GM19324 (cell line): ENCODE measurements around the gene LRRC47.

ENCODE experiments used
- ATAC-seq: cut with Tn5 transposase; IDR thresholded peaks from one replicate; pipeline ENCODE4 v1.9.1; 2021; ENCODE audit warnings: mild to moderate bottlenecking, moderate library complexity; ENCODE audit not compliant: unreplicated experiment, low FRiP score

LRRC47 gene

DNA sequence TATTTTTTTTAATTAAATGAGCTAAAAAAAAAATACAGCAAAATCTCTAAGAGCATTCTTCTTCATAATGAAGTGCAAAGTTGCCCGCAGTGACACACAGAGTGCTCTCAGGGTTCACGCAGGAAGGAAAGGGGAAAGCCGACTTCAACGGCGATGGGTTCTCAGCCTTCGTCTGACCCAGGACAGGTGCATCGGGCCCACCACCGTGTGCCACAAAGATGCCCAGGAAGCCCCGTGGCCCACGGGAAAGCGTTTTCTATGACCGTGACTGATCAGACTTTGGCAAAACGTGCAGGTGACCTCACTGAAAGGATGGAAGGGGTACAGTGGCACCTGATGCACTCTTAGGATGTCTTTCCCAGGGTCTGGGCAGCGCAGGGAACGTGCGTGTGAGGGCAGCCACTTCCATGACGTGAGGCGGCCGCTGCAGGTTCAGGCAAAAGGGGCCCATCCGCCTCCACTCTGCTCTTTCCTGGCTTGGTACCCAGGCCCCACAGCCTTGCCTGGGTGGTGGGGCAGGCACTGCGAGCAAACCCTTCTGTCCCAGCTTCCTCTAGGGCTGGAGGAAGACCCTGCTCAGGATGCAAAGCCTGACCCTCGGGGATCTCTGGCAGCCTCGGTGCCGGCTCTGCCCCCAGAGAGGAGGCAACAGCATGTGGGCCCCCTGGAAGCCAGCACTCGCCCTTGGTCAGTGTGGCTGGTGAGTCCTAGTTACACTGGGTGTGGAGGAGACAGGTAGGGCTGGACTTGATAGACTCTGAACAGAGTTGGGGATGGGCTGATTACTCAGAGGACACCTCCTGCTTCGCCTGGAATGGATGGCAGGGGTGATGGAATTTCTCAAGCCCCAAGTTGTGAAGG is 8.3 kb downstream of the LRRC47 start:
- no peak for ATAC-seq

DNA sequence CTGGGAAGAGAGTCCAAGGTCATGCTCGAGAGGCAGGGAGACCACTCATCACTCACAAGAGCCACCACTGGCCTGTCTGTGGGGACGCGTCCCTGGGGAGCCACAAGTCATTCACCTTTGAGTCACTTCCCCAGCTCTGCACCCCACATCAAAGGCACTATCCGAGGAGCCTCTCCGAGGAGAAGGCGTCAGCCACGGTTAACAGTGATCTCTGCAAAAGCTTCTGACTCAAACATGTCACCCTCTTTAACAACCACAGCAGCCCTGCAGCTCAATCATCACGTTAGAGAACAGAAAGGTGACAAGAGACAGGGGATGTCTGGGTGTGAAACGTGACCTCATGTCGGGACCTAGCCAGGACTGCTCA is 9.0 kb downstream of the LRRC47 start:
- ATAC-seq: no peak

DNA sequence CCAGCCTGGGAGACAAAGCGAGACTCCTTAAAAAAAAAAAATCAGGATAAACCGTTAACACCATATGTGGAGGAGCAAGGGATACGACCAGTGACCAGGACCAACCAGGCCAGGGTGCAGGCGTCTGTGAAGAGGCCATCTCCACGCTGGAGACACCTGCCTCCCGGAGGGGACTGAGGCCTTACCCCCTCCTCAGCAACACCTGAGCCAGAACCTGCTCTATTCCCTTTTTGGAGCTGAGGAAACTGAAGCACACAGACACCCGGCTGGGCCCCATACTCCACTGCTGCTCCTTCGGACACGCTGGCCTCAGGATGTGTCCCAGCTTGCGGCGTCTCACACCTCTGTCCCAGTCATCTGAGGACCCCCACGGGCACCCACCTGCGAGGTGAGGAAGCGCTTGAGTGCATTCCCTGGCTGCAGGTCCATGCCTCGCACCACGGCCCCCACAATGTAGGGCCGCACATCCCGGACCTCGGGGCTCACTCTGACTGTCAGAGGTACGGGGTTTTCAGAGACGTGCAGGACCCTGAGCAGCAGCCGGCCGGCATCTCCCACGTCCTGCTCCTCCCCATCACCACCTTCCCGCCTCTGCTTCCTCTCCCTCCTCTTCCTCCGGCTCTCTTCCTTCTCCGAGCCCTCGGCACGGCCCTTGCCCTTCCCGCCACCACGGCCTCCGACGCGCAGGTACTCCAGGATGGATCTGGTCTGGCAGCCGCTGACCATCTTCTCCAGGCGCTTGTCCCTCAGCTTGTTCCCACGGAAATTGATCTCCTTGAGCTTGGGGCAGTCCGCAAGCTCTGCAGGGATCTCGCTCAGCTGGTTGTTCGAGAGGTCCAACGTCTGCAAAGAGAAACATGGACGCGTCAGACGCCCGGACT is 9.6 kb downstream of the LRRC47 start:
- ATAC-seq: no peak

DNA sequence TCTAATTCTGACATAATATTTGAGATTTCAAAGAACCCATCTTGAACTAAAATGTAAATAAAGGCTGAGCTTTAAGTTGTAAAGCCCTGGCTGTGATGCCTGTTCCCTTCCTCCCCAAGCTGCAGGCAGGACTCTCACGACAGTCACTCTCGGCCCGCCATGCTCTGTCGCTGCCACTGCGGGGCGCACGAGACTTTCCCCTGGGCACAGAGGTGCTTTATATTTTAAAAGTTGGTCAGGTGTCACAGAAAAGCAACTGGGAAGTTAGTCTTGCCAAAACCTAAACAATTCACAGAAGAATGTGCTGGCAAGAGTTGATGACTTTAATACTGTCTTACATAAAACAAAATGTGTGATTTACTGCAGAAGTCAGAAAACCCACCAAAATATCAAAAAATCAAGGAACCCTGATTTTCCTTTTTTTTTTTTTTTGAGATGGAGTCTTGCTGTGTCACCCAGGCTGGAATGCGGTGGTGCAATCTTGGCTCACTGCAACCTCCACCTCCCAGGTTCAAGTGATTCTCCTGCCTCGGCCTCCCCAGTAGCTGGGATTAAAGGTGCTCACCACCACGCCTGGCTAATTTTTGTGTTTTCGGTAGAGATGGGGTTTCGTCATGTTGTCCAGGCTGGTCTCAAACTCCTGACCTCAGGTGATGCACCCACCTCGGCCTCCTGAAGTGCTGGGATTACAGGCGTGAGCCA is 10.7 kb downstream of the LRRC47 start:
- no peak for ATAC-seq

DNA sequence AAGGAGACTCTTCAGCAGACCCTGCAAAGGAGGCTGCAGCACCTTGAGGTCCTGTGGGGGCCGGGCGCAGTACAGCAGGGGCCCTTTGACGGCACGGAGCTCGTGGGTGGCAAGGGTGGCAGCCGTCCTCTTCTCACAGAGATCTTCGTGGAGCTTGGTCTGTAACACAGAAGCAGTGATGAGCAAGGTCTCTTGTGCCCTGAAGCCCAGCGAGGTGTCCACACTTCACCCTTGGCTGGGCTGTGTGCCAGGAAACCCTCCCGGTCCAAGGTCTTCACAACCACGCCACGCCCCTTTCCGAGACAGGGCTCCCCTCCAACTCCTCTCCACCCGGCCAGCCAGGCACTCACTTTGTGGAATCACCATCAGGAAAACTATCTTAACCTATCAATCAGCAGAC is 11.3 kb downstream of the LRRC47 start:
- no peak for ATAC-seq

DNA sequence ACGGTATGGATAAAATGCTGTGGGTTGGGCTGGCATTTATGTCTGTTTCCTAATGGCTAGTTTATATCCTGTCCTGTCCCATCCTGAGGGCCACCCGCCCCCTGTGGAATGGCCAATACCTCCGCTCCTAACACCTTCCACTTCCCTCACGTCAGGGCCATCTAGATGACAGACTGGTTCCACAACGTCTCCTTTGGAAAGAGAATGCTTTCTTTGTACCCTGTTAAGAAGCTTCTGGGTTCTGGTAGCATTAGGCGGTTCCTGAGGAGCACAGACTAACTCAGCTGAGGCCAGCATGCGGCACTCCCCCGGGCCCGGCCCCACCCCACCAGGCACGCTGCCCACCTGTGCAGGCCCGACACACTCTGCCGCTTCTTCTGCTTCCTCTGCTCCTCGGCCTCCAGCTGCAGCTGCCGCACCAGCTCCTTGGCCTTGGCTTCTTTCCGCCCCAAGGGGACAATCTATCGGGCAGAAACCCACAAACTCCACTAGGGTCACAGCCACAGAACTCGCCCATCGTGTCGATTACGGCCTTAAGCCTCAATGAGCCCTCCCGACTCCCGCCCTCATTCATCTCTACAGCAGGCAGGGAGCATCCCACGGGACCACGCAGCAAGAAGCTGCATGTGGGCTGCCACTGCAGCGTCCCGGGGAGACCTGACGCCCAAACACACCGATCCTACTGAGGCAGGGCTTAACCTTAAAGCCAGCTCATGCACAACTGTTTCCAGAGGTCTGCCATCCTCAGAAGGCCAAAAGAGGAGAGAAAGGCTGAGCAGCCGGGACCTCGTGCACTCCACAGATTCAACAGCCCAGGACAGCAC is 12.4 kb downstream of the LRRC47 start:
- ATAC-seq: no peak

DNA sequence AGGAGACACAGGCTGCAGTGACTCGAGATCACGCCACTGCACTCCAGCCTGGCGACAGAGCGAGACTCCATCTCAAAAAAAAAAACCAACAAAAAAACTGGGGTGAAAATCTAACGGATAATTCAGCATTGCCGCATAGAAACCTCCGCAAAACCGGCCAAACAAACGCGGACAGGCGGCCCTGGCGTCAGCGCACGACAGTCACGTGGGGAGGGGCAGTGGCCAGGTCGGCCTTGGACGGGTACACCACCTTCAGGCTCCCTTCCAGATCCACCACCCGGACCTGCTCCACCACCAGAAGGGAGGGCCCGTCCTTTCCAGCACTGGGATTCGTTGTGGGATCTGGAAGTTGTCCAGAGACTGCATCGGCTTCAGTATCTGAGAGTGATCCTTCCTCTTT is 15.4 kb downstream of the LRRC47 start:
- no peak for ATAC-seq

DNA sequence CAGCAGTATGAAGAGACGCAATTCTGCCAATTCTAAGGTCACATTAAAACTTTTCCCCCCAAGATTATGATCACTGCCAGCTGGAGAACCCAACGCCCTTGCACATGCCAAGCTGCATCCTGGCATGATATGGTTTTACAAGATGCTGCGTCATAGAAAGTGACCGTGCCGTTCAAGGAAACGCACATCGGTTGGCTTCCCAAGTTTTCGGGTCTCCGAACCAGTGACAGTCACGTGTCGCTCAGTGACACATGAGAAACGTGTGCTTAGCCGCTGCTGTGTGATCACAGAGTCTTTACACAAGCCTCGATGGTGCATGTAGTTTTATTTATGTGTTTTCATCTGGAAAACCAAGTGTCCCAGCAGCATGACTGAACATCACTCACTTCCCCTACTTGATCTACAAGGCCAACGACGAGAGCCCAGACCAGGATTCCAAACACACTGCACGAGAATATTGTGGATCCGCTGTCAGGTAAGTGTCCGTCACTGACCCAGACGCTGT is 16.3 kb downstream of the LRRC47 start:
- ATAC-seq: no peak

DNA sequence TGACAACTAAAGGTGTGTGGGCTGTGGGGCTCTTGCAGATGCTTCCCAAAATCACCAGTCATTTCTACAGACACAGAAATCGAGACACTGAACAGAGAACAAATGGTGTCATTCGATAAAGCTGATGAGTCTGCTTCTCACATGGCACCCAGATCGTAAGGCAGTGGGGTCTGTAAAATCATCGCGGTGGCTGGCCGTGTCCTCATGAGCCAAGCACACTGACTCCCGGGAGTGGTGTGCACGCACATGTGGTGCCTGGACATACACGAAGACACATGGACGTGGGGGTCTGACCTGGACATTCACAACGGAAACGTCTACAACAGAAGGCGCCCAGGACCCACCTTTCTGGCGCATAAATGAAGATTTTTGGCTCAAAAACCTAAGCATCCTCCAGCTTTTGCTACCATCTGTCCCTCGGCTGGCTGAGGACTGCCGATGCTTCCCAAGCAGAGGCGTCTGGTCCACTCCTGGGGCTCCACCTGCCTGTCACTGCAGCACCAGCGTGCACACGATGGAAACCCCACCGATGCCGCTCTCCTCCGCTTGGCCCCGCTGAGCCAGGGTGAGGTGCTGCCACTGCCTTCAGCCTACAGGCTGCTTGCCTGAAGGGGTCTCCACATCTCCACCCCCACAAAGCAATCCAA is 16.9 kb downstream of the LRRC47 start:
- ATAC-seq: no peak

DNA sequence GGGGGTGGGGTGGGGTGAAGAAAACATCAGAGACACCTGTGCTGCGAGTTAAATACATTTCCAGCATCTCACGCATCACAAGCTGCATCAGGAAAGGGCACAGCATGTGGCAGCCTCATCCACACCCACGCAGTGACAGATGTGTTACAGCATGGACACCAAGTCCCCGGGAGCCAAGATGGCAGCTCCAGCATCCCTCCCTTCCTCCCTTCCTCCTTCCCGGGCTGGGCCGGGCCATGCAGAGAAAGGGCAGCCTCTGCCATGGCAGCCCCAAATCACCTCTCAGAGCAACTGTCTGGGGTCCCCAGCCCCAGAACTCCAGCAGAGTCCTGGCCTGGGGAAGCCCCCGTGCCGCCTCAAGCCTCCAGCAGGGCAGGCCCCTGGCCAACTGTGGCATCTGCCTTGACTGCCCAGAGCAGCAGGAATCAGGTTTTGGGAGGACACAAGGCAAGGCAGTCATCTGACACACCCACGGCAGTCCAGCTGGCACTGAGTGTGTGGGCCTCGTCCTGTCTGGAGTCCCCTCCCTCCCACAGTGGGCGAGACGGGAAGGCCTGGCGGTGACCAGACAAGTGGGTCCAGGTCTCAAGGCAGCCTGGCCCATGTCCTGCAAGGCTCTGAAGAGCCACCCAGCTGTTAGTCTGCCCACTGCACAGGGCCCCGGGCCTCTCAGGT is 17.6 kb downstream of the LRRC47 start:
- ATAC-seq: no peak

DNA sequence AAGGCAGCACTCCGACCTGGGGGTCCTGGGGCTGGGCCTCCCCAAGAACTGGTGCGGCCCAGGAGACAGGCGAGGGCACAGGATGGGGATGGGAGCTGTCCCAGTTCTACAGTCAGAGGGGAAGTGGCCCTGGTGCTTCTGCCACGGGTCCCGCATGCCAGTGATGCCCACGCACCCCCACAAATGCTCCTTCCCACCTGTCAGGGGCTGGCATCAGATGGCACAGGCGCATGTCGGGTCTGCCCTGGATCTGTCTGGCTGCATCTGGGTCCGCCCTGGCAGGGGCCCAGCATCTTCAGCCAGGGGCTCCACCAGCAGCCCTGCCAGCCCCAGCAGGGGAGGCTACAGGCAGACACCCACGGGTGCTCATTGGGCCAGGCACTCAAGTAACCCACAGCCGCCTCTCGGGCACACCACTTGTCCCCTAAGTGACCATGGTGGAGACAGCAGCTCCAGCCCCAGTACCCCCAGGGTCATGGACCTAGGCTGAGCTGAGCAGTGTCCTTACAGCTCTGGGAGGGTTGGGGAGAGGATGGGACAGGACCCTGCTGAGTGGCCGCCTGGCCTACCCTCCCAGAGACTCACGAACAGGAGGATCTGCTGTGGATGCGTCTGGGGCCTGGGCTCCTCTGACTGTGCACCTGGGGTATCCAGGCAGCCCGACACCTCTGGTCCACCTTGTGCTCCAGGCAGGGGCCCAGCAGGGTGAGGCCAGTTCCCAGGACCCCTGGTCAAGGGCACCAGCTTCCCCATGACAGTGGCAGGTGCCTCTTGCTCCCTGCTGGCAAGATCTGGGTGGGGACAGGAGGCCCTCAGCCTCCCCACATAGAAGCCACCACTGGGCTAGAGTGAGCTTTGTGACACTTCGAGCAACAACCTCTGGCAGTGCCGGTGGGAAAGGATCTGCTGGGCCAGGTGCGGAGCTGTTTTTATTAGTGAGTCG is 18.4 kb downstream of the LRRC47 start:
- ATAC-seq: no peak

DNA sequence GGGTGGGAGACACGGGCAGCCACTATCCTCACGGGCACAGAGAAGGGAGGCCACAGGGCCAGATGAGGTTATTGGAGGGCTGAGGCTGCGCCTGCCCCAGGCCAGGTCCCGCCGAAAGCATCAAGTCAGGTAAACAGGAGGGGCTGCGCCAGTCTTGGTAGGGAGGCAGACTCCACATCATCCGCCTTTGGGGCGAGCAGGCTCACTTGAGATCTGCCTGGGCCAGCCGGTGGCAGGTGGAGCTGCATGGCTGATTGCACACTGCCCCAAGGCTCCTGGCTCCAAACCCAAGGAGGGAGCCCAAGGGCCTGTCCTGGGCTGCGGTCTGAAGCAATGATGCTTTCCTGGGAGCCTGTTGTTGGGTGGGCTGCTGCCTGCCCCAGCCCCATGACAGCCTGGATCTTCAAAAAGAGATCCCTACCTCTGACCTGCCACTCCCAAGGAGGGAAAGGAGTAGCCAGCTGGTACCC is 19.2 kb downstream of the LRRC47 start:
- ATAC-seq: no peak

DNA sequence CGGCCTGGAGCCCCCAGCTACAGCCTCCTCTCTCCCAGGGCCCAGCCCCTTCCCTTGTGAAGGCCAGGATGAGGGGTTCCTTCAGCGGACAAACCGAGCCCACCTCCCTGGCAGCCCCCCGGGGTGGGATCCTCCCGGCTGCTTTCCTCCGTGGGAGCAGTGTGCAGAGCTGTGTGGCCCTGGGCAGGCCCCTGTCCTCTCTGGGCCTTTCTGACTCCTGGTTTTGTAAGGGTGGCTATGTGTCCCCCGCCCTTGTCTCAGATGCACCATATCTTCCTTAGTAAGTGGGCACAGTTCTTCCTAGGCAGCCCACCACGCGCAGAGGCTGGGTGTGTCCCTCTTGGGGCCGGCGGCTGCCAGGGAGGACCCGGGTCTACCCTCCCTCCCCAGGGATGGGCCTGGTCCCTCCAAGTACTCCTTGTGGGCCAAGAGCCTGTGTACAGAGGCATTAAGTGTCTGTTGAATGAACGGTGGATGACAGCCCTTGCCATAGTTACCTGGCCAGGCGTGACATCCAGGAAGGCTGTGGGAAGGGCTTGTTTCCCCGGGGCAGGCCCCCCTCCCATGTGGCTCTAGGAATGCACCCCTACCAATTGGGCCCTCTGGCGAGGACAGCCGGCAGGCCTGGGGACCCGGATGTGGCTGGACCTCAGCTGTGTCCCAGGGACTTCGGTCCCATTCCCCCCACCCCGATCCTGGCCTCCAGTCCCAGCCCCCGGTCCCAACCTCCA is 19.9 kb downstream of the LRRC47 start:
- no peak for ATAC-seq

DNA sequence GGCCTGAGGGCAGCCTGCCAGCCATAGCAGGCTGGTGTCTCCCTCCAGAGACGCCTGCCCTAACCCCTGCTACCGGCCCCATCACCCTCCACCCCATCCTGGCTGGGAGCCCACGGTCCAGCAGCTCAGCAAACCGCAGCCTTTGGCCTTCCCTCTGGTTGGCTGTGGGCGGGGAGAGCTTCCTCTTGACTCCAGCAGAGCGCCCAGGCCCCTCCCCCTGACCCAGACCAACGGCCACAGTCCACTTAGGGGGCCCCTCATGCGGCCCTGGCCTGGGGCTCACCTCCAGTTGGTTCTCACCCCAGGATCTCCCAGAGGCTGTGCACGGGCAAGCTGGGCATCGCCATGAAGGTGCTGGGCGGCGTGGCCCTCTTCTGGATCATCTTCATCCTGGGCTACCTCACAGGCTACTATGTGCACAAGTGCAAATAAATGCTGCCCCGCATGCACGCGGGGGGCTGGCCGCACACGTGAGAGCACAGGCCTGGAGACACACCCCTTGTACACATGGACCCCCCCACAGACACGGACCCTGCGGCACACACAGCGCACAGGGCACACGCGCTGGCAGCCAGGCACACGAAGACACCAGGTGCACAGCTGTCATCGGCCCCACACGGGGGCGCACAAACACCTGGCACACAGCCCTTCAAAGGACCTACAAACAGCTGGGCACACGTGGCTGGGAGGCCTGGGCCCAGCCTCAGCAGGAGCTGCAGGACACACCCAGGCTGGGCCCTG is 20.6 kb downstream of the LRRC47 start:
- ATAC-seq: no peak

DNA sequence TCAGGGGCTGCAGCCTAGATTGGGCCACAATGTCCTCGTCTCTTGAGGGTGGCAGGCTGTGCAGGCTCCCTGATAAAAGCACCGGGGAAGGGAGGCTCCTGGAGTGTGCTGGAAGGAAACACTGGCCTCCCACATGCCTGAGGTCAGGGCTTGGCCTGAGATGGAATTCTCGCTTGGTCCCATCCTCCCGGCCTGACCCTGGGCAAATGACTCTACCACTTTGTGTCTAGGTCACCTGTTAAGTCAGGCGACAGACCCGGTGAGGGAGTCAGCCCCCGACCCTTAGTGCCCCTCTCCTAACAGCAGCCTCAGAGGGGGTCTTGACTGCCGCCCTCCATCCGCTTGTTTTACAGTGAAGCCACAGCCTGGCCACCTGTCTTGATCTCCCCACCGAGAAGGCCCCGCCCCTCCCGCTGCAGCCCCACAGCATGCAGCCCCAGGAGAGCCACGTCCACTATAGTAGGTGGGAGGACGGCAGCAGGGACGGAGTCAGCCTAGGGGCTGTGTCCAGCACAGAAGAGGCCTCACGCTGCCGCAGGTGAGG is 21.3 kb downstream of the LRRC47 start:
- ATAC-seq: no peak

DNA sequence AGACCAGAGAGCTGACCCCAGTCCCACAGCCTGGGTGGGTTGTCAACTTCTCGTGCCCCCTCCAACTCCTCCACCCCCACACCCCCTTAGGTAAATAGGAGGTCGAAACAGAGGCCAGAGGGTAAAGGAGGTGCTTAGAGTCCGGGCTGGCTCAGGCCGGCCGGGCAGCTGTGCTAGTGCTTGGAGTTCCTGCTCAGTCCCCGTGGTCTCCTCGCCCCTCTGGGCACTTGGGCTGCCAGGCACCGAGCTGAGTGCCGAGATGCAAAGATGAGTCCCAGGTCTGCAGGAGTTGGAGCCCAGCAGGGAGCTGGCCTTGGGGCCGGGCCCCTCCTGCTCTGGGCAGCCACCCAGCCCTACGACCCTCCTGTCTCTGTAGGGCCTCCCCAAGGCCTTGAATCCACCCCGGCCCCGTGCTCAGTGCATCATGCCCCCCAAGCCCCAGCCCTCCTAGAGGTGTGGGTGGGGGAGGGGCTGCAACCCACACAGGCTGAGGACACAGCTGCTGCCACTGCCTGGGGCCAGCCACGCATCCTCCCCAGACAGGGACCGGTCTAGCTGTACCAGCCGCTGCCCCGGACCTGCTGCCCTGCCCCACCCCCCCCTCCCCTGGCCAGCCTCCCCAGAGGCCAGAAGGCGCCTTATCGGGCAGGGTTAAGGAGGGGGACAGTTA is 21.9 kb downstream of the LRRC47 start:
- ATAC-seq: no peak
